ENCODE measurements around the gene APOA5. TPM values are rescaled to one million over a fixed set of nuclear protein-coding genes. Genes with fewer than 3 reads are reported as not detected.

Gene APOA5
- total and polyA plus RNA-seq, 2 of the 8 experiments (the other 6 are each of a cell fraction or from before 2014, with no cell fraction given): 0.08 to 0.15 TPM

DNA sequence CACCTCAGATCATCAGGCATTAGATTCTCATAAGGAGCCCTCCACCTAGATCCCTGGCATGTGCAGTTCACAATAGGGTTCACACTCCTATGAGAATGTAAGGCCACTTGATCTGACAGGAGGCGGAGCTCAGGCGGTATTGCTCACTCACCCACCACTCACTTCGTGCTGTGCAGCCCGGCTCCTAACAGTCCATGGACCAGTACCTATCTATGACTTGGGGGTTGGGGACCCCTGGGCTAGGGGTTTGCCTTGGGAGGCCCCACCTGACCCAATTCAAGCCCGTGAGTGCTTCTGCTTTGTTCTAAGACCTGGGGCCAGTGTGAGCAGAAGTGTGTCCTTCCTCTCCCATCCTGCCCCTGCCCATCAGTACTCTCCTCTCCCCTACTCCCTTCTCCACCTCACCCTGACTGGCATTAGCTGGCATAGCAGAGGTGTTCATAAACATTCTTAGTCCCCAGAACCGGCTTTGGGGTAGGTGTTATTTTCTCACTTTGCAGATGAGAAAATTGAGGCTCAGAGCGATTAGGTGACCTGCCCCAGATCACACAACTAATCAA is 40.2 kb upstream of the APOA5 start:
- no peak for TF ChIP-seq YY1 (IDR thresholded peaks at IDR 0.05; ENCODE audit: low read depth, low read length)
- Histone ChIP-seq H4K91ac (replicated peaks; ENCODE audit: insufficient read length, low read length) (no peak overlapping the region), H3K4ac (replicated peaks; ENCODE audit: insufficient read length, low read depth, low read length) (no peak overlapping the region), H3K23me2 (ENCODE audit: low read depth, low read length) (peaks cover 3% of the 10 kb centered on the region; the same call in 1 of the 2 replicates), H2BK12ac (ENCODE audit: low read depth, low read length) (no peak overlapping the region), H2BK5ac (ENCODE audit: low read depth, low read length) (no peak overlapping the region), H3K4me2 (ENCODE audit: insufficient read depth in 1 of 2, low read depth in 2 of 2, low read length in 2 of 2) (no peak overlapping the region), H3K4me3 (ENCODE audit: extremely low read depth in 1 of 4, insufficient read depth in 2 of 4, low read depth in 3 of 4, low read length in 4 of 4) (no peak overlapping the region), H3K9ac (replicated peaks in 1 of 4; ENCODE audit: extremely low read depth in 1 of 4, low read depth in 3 of 4, low read length in 3 of 4) (no peak overlapping the region), H3K27ac (ENCODE audit: low read depth, low read length) (no peak overlapping the region), H3K23ac (ENCODE audit: insufficient read length) (no peak overlapping the region), H2BK15ac (ENCODE audit: low read length) (no peak overlapping the region), H3K4me1 (replicated peaks in 1 of 4; ENCODE audit: control insufficient read depth in 3 of 4, insufficient read depth in 4 of 4, low read length in 3 of 4) (peaks cover 0 to 17% (median 4%) of the 10 kb centered on the region in 4 experiments; a peak in 5 of 7 replicates), H4K20me1 (replicated peaks in 1 of 2; ENCODE audit: control insufficient read depth in 1 of 2, insufficient read depth in 2 of 2, low read length in 2 of 2) (no peaks in the 10 kb centered on the region), H4K5ac (ENCODE audit: insufficient read length, low read depth, low read length) (no peak overlapping the region), H2AFZ (ENCODE audit: low read length) (no peak overlapping the region), H3K79me1 (ENCODE audit: low read depth, low read length) (no peaks in the 10 kb centered on the region), H2BK20ac (ENCODE audit: low read length) (no peak overlapping the region), H3K27me3 (replicated peaks in 1 of 4; ENCODE audit: control insufficient read depth in 3 of 4, extremely low read depth in 1 of 4, insufficient read depth in 3 of 4, low read length in 3 of 4) (peaks cover 0 to 7% (median 5%) of the 10 kb centered on the region in 4 experiments; a peak in 3 of 7 replicates), H3K14ac (ENCODE audit: insufficient read length) (no peak overlapping the region), H3K9me3 (ENCODE audit: insufficient read depth in 2 of 2, low read depth in 1 of 2, low read length in 1 of 2) (no peaks in the 10 kb centered on the region; a peak in 1 of 4 replicates), H3K36me3 (ENCODE audit: control insufficient read depth in 2 of 4, insufficient read depth in 4 of 4, low read length in 3 of 4) (no peaks in the 10 kb centered on the region), H2AK5ac (ENCODE audit: low read depth, low read length) (no peak overlapping the region), H3K79me2 (ENCODE audit: control insufficient read depth in 1 of 2, insufficient read depth in 2 of 2, low read length in 2 of 2) (no peaks in the 10 kb centered on the region), H3K18ac (ENCODE audit: extremely low read depth, low read length) (no peak overlapping the region), H3K56ac (replicated peaks; ENCODE audit: insufficient read length, low read depth, low read length) (no peak overlapping the region), H2BK120ac (replicated peaks; ENCODE audit: low read depth, low read length) (no peak overlapping the region), H4K8ac (ENCODE audit: extremely low read depth, insufficient read depth, low read length) (no peak overlapping the region)
- WGBS, 2 experiments (ENCODE audit: extremely low coverage in 1 of 2, insufficient coverage in 1 of 2, insufficient read length in 1 of 2, insufficient replicate concordance in 2 of 2, low coverage in 1 of 2, low lambda C conversion rate in 2 of 2, missing lambda C conversion rate in 1 of 2): 94% methylated on average over 7 of the region's 7 CpGs; no CpG with 5 or more reads in 1 of the 2 experiments
- FAIRE-seq (no peak), DNase-seq (ENCODE audit: low read depth in 1 of 2, low spot score in 2 of 2) (no peak)
- POLR2A ChIA-PET (ENCODE audit: partially characterized antibody): no interaction called here
- CTCF ChIA-PET (ENCODE audit: partially characterized antibody): interaction anchor here (0.9 to 12.2 kb wide), 3 partner anchors 11 to 41 kb away, joined by 4 to 237 read pairs (median 5); partner anchors contain the start of genes APOA5 and ZPR1

Data from H1 (cell line).